Natural killer cell (primary cell): ENCODE data around the gene SIRPD. TPM values are rescaled to one million over a fixed set of nuclear protein-coding genes. Genes with fewer than 3 reads are reported as not detected.

Experiments
- ATAC-seq, 3 donors: fragments of 150-1000 bp in 2 of 3; fragments of 200-7000 bp in 1 of 3; cut with Tn5 transposase; 1 replicate in 1 of 3; 2 replicates in 2 of 3; pipeline ENCODE4 v1.10.0; 2021; ENCODE audit warnings: mild to moderate bottlenecking in 2 of 3, moderate library complexity in 2 of 3
- DNase-seq, 2 donors: peaks; one replicate each; pipeline versions ENCODE4 v3.0.0 to v3.0.0-alpha.2; 2013 to 2021; ENCODE audit warnings: mixed read lengths in 1 of 2
- H3K27ac ChIP-seq: one replicate; pipeline ENCODE4 v1.5.1; 2013; ENCODE audit warnings: mild to moderate bottlenecking, low read length
- H3K27me3 ChIP-seq: one replicate; pipeline ENCODE4 v1.6.1; 2013; ENCODE audit warnings: low read length; ENCODE audit not compliant: control insufficient read depth, insufficient read depth
- H3K36me3 ChIP-seq: one replicate; pipeline ENCODE4 v1.6.1; 2013; ENCODE audit warnings: low read length; ENCODE audit not compliant: control insufficient read depth, insufficient read depth
- H3K4me1 ChIP-seq: one replicate; pipeline ENCODE4 v1.6.1; 2013; ENCODE audit warnings: low read length; ENCODE audit not compliant: control insufficient read depth, insufficient read depth
- H3K4me3 ChIP-seq: one replicate; pipeline ENCODE4 v1.5.1; 2013; ENCODE audit warnings: low read length
- H3K9me3 ChIP-seq: one replicate; pipeline ENCODE4 v1.6.1; 2013; ENCODE audit warnings: low read length; ENCODE audit not compliant: control insufficient read depth, insufficient read depth
- H3K27ac Mint-ChIP-seq, 2 donors: one replicate each; pipeline ENCODE4 v1.8.0; 2022; ENCODE audit warnings: mild to moderate bottlenecking in 2 of 2, mixed read lengths in 2 of 2, moderate library complexity in 1 of 2
- H3K27me3 Mint-ChIP-seq, 2 donors: one replicate each; pipeline ENCODE4 v1.8.0; 2022; ENCODE audit warnings: low read depth in 2 of 2, mixed read lengths in 2 of 2
- H3K36me3 Mint-ChIP-seq: one replicate; pipeline ENCODE4 v1.8.0; 2022; ENCODE audit warnings: mixed read lengths
- H3K4me1 Mint-ChIP-seq, 2 donors: one replicate each; pipeline ENCODE4 v1.8.0; 2022; ENCODE audit warnings: mixed read lengths in 2 of 2
- H3K4me3 Mint-ChIP-seq: one replicate; pipeline ENCODE4 v1.8.0; 2022; ENCODE audit warnings: mild to moderate bottlenecking, moderate library complexity, mixed read lengths
- H3K9me3 Mint-ChIP-seq, 2 donors: one replicate each; pipeline ENCODE4 v1.8.0; 2022; ENCODE audit warnings: mixed read lengths in 2 of 2
- WGBS: methylation state at CpG from one replicate; pipeline ENCODE4 v1.1.7; 2013; ENCODE audit warnings: missing lambda C conversion rate; ENCODE audit not compliant: insufficient coverage; 5-methylcytosine and 5-hydroxymethylcytosine counted together
- intact Hi-C: fragments of 100-400 bp; cut with micrococcal nuclease; formaldehyde crosslinking; loops from one replicate; pipeline ENCODE4 v1.14.2; 2022
- total RNA-seq, 4 donors: library from RNA; stranded (reverse); fragments of 120-200 nt in 1 of 4; gene quantifications; one replicate each; pipeline versions ENCODE4 v1.2.3 to v1.2.4, GENCODE V29; 2013 to 2022
- TF ChIP-seq, protein P1 (sequence below): fragments of 200-600 bp; IDR thresholded peaks from one replicate; pipeline ENCODE4 v1.8.0; 2022; ENCODE audit warnings: antibody characterized with exemption

The SIRPD gene
- total RNA-seq, 3 donors from 2014 or later (not counting 1 experiment from before 2014, with no cell fraction given) = not detected

DNA sequence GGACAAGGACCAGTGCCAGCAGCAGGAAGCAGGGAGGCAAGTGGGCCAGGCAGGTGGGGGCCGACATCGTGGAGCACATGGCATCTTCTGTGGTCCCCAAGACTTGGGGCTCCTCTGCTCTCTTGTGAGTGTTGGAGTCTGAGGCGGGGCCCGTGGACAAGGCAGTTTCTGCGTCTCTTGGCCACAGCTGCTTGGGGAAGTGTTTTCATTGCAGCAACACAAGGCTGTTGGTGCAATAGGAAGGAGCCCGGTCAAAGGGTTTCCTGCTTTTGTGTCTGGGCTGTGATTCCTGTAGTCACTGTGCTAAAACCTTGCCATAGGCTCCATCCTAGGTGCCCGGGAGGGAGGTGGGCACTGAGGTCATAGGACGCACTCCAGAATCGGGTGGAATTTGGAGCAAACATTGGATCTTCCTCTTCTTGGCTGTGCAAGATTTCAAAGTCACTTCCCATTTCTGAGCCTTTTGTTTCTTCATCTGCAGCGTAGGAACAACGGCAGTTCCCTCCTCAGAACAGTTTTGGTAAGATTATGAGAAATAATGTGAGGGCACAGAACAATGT, 66.1 kb downstream of the SIRPD start, which contains the start of gene SIRPB2:
TSS of gene SIRPB2 (minus strand) at position 140 of the 560 bp plus-strand sequence. CDS start at position 79, 61 bp downstream.
- WGBS = 14% methylated on average over 11 of the region's 11 CpGs
- DNase-seq = no peak
- peak in 1 of 3 donors; percentile 66 for ATAC-seq
- Mint-ChIP-seq H3K27me3 (peaks cover 49 to 86% of the 10 kb centered on the region in 2 donors), H3K27ac (no peak within 1 kb of the TSS), H3K36me3 (no peaks in the 10 kb centered on the region), H3K4me1 (no peaks in the 10 kb centered on the region), H3K9me3 (no peaks in the 10 kb centered on the region), H3K4me3 (no peak within 1 kb of the TSS)
- Histone ChIP-seq H3K4me3 (no peak within 1 kb of the TSS), H3K36me3 (no peaks in the 10 kb centered on the region), H3K27me3 (no peaks in the 10 kb centered on the region), H3K4me1 (no peaks in the 10 kb centered on the region), H3K27ac (peak within 1 kb of the TSS; percentile 43), H3K9me3 (no peaks in the 10 kb centered on the region)
- TF ChIP-seq, protein P1, sequence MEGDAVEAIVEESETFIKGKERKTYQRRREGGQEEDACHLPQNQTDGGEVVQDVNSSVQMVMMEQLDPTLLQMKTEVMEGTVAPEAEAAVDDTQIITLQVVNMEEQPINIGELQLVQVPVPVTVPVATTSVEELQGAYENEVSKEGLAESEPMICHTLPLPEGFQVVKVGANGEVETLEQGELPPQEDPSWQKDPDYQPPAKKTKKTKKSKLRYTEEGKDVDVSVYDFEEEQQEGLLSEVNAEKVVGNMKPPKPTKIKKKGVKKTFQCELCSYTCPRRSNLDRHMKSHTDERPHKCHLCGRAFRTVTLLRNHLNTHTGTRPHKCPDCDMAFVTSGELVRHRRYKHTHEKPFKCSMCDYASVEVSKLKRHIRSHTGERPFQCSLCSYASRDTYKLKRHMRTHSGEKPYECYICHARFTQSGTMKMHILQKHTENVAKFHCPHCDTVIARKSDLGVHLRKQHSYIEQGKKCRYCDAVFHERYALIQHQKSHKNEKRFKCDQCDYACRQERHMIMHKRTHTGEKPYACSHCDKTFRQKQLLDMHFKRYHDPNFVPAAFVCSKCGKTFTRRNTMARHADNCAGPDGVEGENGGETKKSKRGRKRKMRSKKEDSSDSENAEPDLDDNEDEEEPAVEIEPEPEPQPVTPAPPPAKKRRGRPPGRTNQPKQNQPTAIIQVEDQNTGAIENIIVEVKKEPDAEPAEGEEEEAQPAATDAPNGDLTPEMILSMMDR = no peak
- intact Hi-C loops = no loop called here

DNA sequence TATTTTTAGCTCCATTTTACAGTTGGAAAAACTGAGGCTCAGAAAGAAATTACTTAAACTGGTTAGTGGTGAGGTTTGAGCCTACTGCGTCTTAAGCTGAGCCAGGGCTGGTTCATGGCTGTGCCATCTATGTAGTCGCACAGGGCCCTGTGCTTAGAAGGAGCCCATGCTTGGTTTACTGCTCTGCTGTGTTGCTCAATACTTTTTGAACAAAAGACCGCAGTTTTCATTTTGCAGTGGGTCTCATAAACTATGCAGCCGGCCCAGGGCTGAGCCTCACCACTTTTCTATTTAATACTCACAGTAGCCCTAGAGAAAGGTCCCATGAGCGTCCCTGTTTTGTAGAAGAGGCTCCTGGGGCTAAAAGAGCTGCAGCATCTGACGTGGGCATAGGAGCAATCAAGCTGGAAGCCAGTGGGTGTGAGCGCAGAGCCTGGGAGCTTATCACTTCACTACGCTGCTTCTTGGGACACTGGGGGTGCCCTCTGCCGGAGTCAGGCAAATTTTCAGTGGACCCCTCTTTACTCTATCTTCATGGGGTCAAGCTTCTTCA, 66.8 kb downstream of the SIRPD start:
- Histone ChIP-seq H3K27ac (peak overlapping the region; percentile 16), H3K27me3 (no peaks in the 10 kb centered on the region), H3K4me3 (no peak overlapping the region), H3K9me3 (no peaks in the 10 kb centered on the region), H3K4me1 (no peaks in the 10 kb centered on the region), H3K36me3 (no peaks in the 10 kb centered on the region)
- DNase-seq = no peak
- no peaks in the 10 kb centered on the region for H3K36me3 Mint-ChIP-seq
- intact Hi-C loops = no loop called here
- peak in 1 of 3 donors; percentile 27 for ATAC-seq
- H3K27ac Mint-ChIP-seq = no peak overlapping the region
- WGBS = 70% methylated on average over 9 of the region's 9 CpGs
- TF ChIP-seq, protein P1 = no peak
- H3K9me3 Mint-ChIP-seq = no peaks in the 10 kb centered on the region
- no peaks in the 10 kb centered on the region for H3K4me1 Mint-ChIP-seq
- H3K4me3 Mint-ChIP-seq = no peak overlapping the region
- H3K27me3 Mint-ChIP-seq = peaks cover 48 to 81% of the 10 kb centered on the region in 2 donors

DNA sequence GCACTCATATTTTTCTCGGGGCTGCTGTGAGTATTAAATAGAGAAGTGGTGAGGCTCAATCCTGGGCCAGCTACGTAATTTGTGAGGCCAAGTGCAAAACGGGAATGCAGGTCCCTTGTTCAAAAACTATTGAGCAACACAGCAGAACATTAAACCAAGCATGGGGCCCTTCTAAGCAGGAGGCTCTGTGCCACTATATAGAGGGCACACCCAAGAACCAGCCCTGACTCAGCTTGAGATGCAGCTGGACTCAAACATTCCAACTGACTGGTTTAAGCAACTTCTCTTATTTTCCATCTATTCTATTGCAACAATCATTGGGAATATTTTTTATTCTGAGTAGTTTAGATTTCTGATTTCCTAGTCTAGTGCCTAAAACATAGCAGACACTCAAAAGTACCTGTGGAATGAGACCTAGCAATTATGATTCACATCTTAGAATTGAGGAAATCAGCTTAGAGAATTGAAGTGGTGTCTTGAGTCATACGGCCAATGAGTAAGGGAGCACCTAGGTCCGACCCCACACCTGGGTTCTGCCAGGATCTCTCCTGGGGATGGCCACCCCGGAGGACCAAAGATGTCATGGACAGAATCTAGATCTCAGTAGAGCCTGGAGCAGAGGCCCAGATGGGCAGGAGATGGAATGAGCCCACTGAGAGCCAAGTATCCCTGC, 67.6 kb downstream of the SIRPD start:
- DNase-seq (no peak), ATAC-seq (no peak)
- TF ChIP-seq, protein P1 = no peak
- Histone ChIP-seq H3K9me3 (no peaks in the 10 kb centered on the region), H3K4me3 (no peak overlapping the region), H3K27ac (peak overlapping the region; percentile 43), H3K27me3 (no peaks in the 10 kb centered on the region), H3K36me3 (no peaks in the 10 kb centered on the region), H3K4me1 (no peaks in the 10 kb centered on the region)
- Mint-ChIP-seq H3K27ac (no peak overlapping the region), H3K4me3 (no peak overlapping the region), H3K9me3 (no peaks in the 10 kb centered on the region), H3K27me3 (peaks cover 47 to 80% of the 10 kb centered on the region in 2 donors), H3K36me3 (no peaks in the 10 kb centered on the region), H3K4me1 (no peaks in the 10 kb centered on the region)
- WGBS = 62% methylated on average over 6 of the region's 6 CpGs
- intact Hi-C loops = no loop called here
